WTC11 (cell line): ENCODE data around the gene NEDD4L. TPM values are rescaled to one million over a fixed set of nuclear protein-coding genes. Genes with fewer than 3 reads are reported as not detected.

Experiments used
- ATAC-seq: fragments of 200-7000 bp; cut with Tn5 transposase; 2 replicates; pipeline ENCODE4 v1.10.0; 2021; ENCODE audit warnings: mild to moderate bottlenecking, moderate library complexity
- CTCF ChIA-PET: fragments of 300-600 bp; sonication (Branson Sonifier 250); formaldehyde crosslinking; loops from one replicate; lab custom pipeline; 2021; ENCODE audit warnings: antibody characterized with exemption; lab: Charles Lee
- POLR2A ChIA-PET: fragments of 350-600 bp; sonication (Branson Sonifier 250); formaldehyde crosslinking; loops from one replicate; lab custom pipeline; 2021; ENCODE audit warnings: antibody characterized with exemption; lab: Charles Lee
- DNase-seq: peaks from one replicate; pipeline ENCODE4 v3.0.0; 2021; ENCODE audit warnings: low spot score
- H3K27ac Mint-ChIP-seq: 2 replicates; pipeline ENCODE4 v1.8.0; 2021; ENCODE audit warnings: mixed read lengths
- H3K27me3 Mint-ChIP-seq: 2 replicates; pipeline ENCODE4 v1.8.0; 2021; ENCODE audit warnings: low read depth, mild to moderate bottlenecking, moderate library complexity, mixed read lengths
- H3K36me3 Mint-ChIP-seq: 2 replicates; pipeline ENCODE4 v1.8.0; 2021; ENCODE audit warnings: mixed read lengths
- H3K4me1 Mint-ChIP-seq: 2 replicates; pipeline ENCODE4 v1.8.0; 2022; ENCODE audit warnings: mixed read lengths
- H3K4me3 Mint-ChIP-seq: 2 replicates; pipeline ENCODE4 v1.8.0; 2021; ENCODE audit warnings: mild to moderate bottlenecking, moderate library complexity, mixed read lengths
- H3K9me3 Mint-ChIP-seq: 2 replicates; pipeline ENCODE4 v1.8.0; 2021; ENCODE audit warnings: mixed read lengths
- ATF3 ChIP-seq: sonication (generic); formaldehyde crosslinking; conservative IDR thresholded peaks from 2 replicates; pipeline ENCODE4 v1.8.1; 2022; ENCODE audit warnings: mild to moderate bottlenecking, missing genetic modification reagents
- E2F4 ChIP-seq: sonication (generic); formaldehyde crosslinking; IDR thresholded peaks from 2 replicates; pipeline ENCODE4 v1.8.1; 2022; ENCODE audit warnings: low read depth, mild to moderate bottlenecking, moderate library complexity, missing genetic modification reagents, borderline replicate concordance
- GRHL2 ChIP-seq: fragments of 250-450 bp; sonication (Bioruptor Pico); IDR thresholded peaks from 2 replicates; pipeline ENCODE4 v1.8.0; 2022; ENCODE audit warnings: mild to moderate bottlenecking, moderate library complexity; ENCODE audit not compliant: insufficient replicate concordance, severe bottlenecking
- HMGXB4 ChIP-seq: sonication (generic); formaldehyde crosslinking; IDR thresholded peaks from 2 replicates; pipeline ENCODE4 v1.8.1; 2023; ENCODE audit warnings: mild to moderate bottlenecking, moderate library complexity, missing genetic modification reagents
- IRF1 ChIP-seq: sonication (generic); formaldehyde crosslinking; IDR thresholded peaks from 2 replicates; pipeline ENCODE4 v1.8.0; 2023; ENCODE audit warnings: missing genetic modification reagents
- JUN ChIP-seq: sonication (generic); formaldehyde crosslinking; IDR thresholded peaks from 2 replicates; pipeline ENCODE4 v1.8.0; 2023; ENCODE audit warnings: mild to moderate bottlenecking, missing genetic modification reagents
- NFATC4 ChIP-seq: fragments of 250-450 bp; sonication (Bioruptor Pico); IDR thresholded peaks from 2 replicates; pipeline ENCODE4 v1.9.0; 2021; ENCODE audit warnings: mild to moderate bottlenecking
- NFE2L1 ChIP-seq: sonication (generic); formaldehyde crosslinking; IDR thresholded peaks from 2 replicates; pipeline ENCODE4 v1.8.1; 2023; ENCODE audit warnings: missing genetic modification reagents
- NR1H2 ChIP-seq: sonication (generic); formaldehyde crosslinking; IDR thresholded peaks from 2 replicates; pipeline ENCODE4 v1.9.0; 2021; ENCODE audit warnings: mild to moderate bottlenecking, moderate library complexity, missing genetic modification reagents
- OVOL2 ChIP-seq: fragments of 250-450 bp; sonication (Bioruptor Pico); IDR thresholded peaks from 2 replicates; pipeline ENCODE4 v1.9.0; 2021; ENCODE audit warnings: mild to moderate bottlenecking, borderline replicate concordance
- PRRX2 ChIP-seq: fragments of 250-450 bp; sonication (Bioruptor Pico); IDR thresholded peaks from 2 replicates; pipeline ENCODE4 v1.8.0; 2021; ENCODE audit warnings: mild to moderate bottlenecking
- SOX15 ChIP-seq: fragments of 250-450 bp; sonication (Bioruptor Pico); IDR thresholded peaks from 2 replicates; pipeline ENCODE4 v1.9.0; 2021; ENCODE audit warnings: mild to moderate bottlenecking
- STAT6 ChIP-seq: sonication (generic); formaldehyde crosslinking; conservative IDR thresholded peaks from 2 replicates; pipeline ENCODE4 v1.8.1; 2023; ENCODE audit warnings: mild to moderate bottlenecking, low read depth, missing genetic modification reagents, moderate library complexity
- TEAD1 ChIP-seq: sonication (generic); formaldehyde crosslinking; IDR thresholded peaks from 2 replicates; pipeline ENCODE4 v1.8.0; 2022; ENCODE audit warnings: mild to moderate bottlenecking, missing genetic modification reagents
- TEAD4 ChIP-seq: sonication (generic); formaldehyde crosslinking; IDR thresholded peaks from 2 replicates; pipeline ENCODE4 v1.8.0; 2022; ENCODE audit warnings: mild to moderate bottlenecking, missing genetic modification reagents
- TP53 ChIP-seq: sonication (generic); formaldehyde crosslinking; IDR thresholded peaks from 2 replicates; pipeline ENCODE4 v1.8.1; 2023; ENCODE audit warnings: mild to moderate bottlenecking, missing genetic modification reagents
- ZBTB21 ChIP-seq: sonication (generic); formaldehyde crosslinking; IDR thresholded peaks from 2 replicates; pipeline ENCODE4 v1.8.1; 2023; ENCODE audit warnings: mild to moderate bottlenecking, missing genetic modification reagents, borderline replicate concordance
- ZBTB43 ChIP-seq: sonication (generic); formaldehyde crosslinking; IDR thresholded peaks from 2 replicates; pipeline ENCODE4 v1.8.1; 2023; ENCODE audit warnings: mild to moderate bottlenecking, missing genetic modification reagents
- ZNF138 ChIP-seq: sonication (generic); formaldehyde crosslinking; conservative IDR thresholded peaks from 2 replicates; pipeline ENCODE4 v1.8.1; 2022; ENCODE audit warnings: mild to moderate bottlenecking, moderate library complexity, missing genetic modification reagents
- ZNF396 ChIP-seq: fragments of 250-450 bp; sonication (Bioruptor Pico); IDR thresholded peaks from 2 replicates; pipeline ENCODE4 v1.8.0; 2021; ENCODE audit warnings: mild to moderate bottlenecking, moderate library complexity, borderline replicate concordance
- ZNF425 ChIP-seq: fragments of 250-450 bp; sonication (Bioruptor Pico); conservative IDR thresholded peaks from 2 replicates; pipeline ENCODE4 v1.9.0; 2021; ENCODE audit warnings: mild to moderate bottlenecking
- ZNF671 ChIP-seq: fragments of 250-450 bp; sonication (Bioruptor Pico); IDR thresholded peaks from 2 replicates; pipeline ENCODE4 v1.8.0; 2021; ENCODE audit warnings: mild to moderate bottlenecking
- total RNA-seq: library from RNA; stranded (reverse); gene quantifications from 3 replicates; pipeline ENCODE4 v1.2.3, GENCODE V29; 2021

Gene NEDD4L
- total RNA-seq, 1 experiment from 2014 or later: 88.0 TPM

GRCh38 chr18:58017267-58017666, 26.8 kb upstream of the NEDD4L start:
- H3K4me1 Mint-ChIP-seq: peaks cover 23% of the 10 kb centered on the region
- DNase-seq: no peak
- H3K27me3 Mint-ChIP-seq: no peaks in the 10 kb centered on the region; the same call in 1 of the 2 replicates
- CTCF ChIA-PET: no interaction called here
- peaks cover 22% of the 10 kb centered on the region for H3K9me3 Mint-ChIP-seq
- peaks cover 16% of the 10 kb centered on the region for H3K36me3 Mint-ChIP-seq
- no peak for ATAC-seq
- no peak overlapping the region for H3K27ac Mint-ChIP-seq
- TF ChIP-seq STAT6 (no peak), HMGXB4 (no peak), ZBTB21 (CRISPR knock-in tag) (no peak), NFE2L1 (CRISPR knock-in tag) (no peak), NR1H2 (CRISPR knock-in tag) (no peak)
- H3K4me3 Mint-ChIP-seq: no peak overlapping the region
- POLR2A ChIA-PET: no interaction called here

- no peak overlapping the region for H3K4me3 Mint-ChIP-seq
- DNase-seq: no peak
- H3K27me3 Mint-ChIP-seq: no peaks in the 10 kb centered on the region; the same call in 1 of the 2 replicates
- ChIA-PET POLR2A (no interaction called here), CTCF (interaction anchor here (1.0 kb wide), 1 partner anchor 23 kb away, joined by 5 read pairs; the partner anchor contains the start of gene NEDD4L)
- H3K9me3 Mint-ChIP-seq: peaks cover 16% of the 10 kb centered on the region
- 0 out of 2 replicates have a peak, but pooled peaks cover 3% of the 10 kb centered on the region for H3K4me1 Mint-ChIP-seq
- H3K27ac Mint-ChIP-seq: no peak overlapping the region
- H3K36me3 Mint-ChIP-seq: peaks cover 13% of the 10 kb centered on the region
- no peak for TF ChIP-seq TP53 (CRISPR knock-in tag)
- no peak for TF ChIP-seq IRF1 (CRISPR knock-in tag)
- no peak for TF ChIP-seq ZBTB43 (CRISPR knock-in tag)
- no peak for TF ChIP-seq PRRX2 (CRISPR knock-in tag)
- TF ChIP-seq ZNF138: no peak
- TF ChIP-seq OVOL2 (CRISPR knock-in tag): no peak
- TF ChIP-seq NFATC4: no peak
- no peak for TF ChIP-seq ZNF396 (CRISPR knock-in tag)
- no peak for TF ChIP-seq ZNF671
- TF ChIP-seq ATF3 (CRISPR knock-in tag): no peak
- TF ChIP-seq NFE2L1 (CRISPR knock-in tag): no peak
- TF ChIP-seq GRHL2 (CRISPR knock-in tag): no peak
- TF ChIP-seq JUN: no peak
- TF ChIP-seq ZBTB21 (CRISPR knock-in tag): no peak
- no peak for TF ChIP-seq SOX15 (CRISPR knock-in tag)
- TF ChIP-seq TEAD4 (CRISPR knock-in tag): no peak
- no peak for TF ChIP-seq E2F4 (CRISPR knock-in tag)
- no peak for TF ChIP-seq TEAD1 (CRISPR knock-in tag)
- no peak for TF ChIP-seq ZNF425 (CRISPR knock-in tag)
- no peak for ATAC-seq
Observed at GRCh38 chr18:58020567-58021107, 23.4 kb upstream of the NEDD4L start.
